ENCODE measurements around the gene MAML2.

Gene MAML2

DNA sequence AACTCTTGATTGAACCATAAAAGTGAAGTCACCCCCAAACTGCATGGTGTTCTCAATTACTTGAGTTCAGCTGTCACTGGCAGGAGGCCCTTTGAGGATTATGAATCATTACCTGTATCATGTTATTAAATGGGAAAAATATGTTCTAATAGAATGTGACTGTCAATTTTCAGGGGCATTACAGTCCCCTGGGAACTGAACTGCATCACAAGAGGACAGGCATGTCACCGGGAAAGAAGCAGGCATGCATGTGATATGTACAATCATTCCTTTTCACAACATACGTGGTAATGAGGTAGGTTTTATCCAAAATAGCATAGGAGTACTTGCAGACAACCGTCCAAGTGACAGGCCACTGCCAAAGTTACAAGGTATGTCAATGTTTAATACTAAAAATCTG is 165.8 kb downstream of the MAML2 start:
- no peak for DNase-seq

DNA sequence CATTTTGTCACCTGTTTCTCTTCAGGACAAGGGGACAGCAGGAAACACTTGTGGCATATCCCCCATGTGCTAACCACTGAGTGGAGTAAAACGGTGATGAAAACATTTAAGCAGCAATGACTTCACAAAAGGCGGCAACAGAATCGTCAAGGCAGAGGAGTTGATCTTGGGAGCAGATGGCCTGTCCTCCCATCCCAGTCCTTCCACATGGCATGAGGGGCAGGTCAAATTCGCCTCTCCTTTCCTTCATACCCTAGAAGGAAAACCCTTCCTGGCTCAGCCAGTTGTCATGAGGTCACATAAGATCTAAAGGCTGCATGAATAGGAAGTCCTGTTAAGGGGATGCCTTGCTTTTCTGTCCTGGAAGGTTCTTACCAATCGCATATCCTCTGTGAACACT is 169.1 kb downstream of the MAML2 start:
- no peak for DNase-seq

DNA sequence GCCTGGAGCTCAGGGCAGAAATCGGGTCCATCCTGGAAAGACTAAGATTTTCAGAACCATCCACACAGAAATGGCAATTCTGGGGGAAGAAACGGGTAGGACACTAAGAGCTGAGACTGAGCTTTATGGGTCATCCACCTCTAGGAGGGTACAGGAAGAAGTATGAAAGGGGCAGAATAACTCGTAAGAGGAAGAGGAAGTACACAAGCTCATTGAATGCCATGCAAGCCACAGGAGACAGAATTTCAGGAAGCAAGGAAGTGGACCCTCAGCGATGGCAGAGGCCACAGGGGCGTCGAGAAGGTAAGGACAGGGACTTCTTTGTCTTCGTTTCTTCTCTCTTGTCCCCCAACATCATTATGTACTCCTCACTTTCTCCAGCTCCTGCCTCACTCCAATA is 169.6 kb downstream of the MAML2 start:
- no peak for DNase-seq

DNA sequence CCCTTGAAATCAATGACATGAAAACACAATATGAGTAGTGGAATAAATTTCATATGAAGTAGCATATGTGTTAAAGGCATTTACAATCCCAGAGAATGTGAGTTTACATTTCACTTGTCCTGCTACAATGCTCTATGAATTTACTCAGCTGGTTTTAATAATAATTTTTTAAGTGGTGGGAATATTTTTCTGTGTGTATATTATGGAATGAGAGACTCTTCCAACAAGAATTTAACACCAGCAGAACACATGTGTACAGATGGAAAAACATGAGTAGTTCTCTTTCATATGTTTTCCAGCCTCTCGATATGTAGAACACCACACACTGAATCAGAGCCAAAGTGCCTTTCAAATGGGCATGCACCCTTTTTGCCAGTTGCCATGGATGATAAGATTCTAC is 170.4 kb downstream of the MAML2 start:
- no peak for DNase-seq

DNA sequence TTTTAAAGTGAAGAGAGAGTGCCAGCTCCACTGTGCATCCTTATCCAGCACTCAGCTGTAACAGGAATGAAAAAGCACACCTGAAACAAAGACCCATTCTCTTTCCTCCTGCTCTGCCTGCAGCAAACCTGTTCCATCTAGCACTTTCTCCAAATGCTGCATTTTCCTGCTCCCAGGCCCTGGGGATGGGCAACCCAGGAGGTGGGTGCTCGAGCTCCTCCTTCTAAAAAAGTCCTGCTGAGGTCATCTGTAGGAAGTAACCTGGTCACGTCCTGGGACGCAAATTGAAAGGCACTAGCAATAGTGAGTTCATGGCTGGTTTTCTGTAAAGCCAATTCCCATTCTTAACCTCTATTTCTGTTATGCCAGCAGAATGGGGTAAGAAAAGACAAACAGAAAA is 173.7 kb downstream of the MAML2 start:
- no peak for DNase-seq

DNA sequence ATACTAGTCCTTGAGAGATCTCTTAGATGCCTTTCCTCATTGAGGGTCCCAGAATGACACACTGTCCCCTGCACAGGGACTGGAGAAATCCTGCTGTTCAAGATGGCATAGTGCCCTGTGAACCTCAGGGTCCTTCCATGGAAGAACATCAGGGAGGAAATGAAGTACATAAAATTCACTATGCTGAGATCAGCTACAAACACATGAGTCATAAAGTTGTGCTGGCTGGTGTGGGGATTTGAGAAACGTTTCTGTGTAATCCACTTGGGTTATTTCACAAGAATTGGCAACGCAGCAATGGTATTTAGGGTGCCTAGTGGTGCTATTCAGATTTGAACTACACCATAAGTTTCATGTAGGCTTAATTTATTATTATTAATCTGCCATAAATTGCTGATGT is 174.4 kb downstream of the MAML2 start:
- DNase-seq = no peak

DNA sequence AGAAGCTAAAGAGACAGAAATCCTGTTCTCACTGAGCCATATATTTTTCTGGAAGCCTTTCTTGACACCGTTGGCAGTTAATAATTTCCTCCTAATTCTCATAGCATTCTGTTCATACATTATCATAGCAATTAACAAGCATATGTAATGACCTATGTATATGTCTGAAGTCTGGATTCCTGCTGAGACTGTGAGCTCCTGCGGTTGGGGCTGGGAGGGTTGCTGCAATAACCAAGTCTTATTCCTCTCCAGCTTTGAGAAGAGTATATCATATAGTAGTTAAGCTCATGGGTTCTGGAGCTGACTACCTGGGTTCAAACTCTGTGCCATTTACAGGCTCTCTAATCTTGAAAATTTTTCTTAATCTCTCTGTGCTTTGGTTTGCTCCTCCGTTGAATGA is 175.2 kb downstream of the MAML2 start:
- DNase-seq = no peak

DNA sequence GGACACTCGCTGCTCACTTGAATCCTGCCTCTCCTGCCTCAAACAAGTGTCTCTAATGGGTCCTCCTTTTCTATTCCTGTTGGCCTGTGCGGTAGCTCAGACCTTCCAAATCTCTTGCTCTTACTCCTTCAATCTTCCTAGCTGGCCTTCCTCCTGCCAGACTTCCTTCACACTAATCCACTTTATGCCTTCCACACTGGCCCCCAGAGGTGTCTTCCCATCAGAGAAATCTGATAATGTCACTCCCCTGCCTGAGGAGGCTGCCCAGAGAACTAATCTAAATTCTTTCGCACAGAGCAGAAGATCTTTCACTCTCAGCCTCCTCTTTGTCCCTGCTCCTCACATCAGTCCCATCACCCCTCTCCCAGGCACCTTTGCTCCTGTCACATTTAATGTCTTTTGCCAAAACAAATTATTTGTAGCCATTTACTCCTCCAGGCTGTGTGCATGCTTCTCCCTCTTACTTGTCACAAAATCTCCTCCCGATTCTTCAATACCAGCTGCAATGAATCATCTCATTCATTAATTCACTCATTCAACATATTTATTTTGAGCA is 175.7 kb downstream of the MAML2 start:
- DNase-seq = no peak

DNA sequence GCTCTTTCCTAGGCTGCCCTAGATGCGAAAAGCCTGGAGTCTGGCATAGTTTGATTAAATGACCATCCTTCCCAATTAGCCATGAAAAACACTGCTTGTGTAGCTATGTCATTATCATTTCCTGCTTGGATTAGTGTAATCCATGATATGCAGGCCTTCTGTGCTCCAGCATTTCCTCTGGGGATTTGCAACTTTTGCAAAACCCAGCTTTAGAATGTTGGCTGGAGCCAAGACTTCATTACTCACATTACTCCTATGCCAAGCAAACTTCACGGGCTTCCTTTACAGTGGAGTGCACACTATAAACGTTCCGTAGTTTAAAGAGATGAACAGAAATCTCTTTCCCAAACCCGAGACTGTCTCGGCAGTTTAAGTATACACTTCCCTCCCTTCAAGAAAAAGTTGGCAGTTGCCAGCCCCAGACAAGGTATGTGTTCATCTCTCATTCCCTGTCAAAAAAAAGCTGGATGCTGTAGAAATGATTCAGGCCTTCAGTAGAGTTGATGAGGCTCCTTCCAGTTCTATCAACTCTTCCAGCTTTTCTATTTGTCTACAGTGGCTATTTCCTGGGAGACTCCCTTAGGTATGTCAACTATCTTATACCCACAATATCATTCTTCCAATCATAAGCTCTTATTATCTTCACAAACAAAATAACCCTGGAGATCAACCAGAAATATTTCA is 180.0 kb downstream of the MAML2 start:
- no peak for DNase-seq

DNA sequence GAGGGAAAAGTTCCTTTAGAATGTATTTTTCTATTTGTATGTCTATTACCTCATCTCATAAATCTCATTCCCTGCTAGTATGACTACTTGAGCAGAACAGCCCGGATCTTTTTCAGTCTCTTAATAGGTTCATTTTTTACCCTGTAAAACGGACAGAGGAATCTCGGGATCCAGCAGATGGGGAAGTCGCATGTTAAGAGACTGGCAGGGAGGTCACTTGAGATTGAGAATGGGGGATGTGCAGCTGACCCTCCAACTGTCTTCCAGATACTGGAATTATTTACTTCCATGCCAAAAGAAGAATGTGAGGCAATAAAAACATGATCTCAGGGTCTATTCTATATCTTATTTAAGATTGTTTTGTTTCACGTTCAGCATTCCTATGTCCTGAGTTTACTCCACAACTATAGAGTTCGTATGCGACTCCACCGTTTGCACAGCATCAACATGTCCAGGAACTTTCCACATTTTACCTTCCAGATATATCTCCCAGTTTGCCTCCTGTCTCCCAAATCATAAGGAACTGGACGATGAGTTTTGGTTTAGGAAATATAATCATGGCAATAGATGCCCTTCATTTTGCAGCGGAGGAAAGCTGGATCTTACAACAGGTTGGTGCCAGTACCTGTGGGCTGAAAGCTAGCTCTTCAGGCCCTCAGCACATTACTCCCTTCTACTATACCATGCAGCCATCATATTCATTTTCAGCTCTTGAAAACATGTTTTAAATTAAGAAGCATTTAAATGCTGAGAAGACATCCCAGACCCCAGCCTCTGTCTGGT is 181.5 kb downstream of the MAML2 start:
- DNase-seq = no peak

DNA sequence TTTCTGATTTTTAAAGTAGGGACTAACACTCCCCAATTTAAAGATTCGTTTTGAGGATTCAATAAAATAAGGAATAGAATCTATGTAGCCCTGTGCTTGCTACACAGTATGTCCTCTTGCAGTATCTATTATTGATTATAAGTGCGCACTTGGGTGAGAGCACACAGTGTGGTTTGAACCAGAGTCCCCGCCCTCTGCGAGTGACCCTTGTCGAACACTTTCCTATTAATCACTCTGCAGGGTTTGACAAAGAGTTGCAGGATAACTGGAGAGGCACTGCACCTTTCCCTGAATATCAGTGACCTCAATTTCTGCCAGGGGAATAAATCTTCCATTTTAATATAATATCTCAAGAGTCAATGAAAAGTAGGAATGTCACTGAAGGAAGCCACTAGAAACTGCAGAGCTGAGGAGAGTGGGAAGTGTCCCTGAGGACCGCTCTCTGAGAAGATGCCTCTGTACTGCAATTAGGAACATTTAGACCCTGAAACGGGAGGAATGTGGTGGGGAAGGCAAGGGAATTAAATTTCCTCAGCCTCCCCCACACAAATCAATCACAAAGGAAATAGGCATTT is 182.2 kb downstream of the MAML2 start:
- DNase-seq = no peak

DNA sequence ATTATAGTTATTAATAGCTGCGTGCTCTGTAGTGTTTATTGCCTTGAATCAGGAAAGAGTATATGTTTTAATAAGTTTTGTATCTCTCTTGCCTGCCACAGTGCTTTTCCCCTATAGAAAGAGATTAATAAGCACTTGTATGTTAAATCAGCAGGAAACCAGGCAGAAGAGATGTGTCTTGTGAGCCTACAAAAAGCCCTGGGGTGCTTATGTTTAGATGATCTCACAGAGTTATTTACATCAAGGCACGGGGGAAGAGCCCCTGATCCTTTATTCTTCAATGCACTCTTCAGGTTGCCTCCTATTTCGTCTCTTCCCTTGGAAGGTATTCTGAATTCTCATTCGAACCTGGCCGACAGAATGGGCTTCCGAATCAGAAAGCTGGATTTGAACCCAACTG is 183.0 kb downstream of the MAML2 start:
- DNase-seq = no peak

DNA sequence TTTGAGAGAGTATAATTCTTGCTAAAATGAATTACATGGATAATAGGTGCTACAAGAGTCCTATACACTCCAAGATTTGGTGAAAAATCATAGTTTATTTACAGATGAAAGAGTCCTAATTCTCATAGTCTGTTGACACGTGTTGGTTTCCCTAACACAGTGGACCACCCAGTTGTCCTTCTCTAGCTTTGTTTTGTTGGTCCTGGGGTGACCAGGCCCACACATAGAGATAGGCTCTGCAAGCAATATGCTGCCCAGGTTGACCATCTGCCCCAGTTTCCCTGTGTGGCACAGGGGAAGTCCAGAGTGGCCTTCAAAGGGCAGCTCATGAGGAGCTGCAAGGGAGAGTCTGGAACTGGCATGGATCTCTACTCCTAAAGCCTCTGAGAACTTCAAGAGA is 184.9 kb downstream of the MAML2 start:
- no peak for DNase-seq

DNA sequence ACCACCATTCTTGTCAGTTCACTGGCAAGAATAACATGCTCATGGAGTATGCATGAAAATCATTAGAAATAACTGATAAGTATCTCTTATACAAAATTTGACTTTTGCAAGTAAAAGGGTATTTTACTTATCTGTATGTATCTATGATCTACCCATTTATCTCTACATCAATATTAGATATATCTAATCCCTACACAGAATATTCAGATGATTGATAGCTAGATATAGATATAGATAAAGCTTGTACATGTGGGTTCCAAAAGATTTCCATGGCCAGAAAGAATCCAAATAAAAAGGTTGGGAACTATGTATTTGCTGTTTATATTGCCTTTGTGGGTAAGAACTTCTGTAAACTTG is 185.5 kb downstream of the MAML2 start:
- DNase-seq = no peak

DNA sequence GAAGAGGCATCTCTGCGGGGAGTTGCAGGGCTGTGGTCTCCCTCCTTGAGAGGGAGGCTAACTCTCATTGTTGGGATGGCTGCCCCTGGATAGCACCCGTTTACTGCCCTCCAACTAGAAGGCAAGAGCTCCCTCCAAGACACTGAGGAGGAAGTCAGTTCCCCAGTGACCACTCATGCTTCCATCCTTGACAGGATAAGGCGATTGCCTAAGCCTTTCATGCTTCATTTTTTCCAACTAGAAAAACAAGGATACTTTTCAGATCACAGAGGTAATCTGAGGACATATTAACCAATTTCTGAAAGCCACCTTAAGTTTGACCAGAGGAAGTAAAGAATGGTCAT is 186.6 kb downstream of the MAML2 start:
- DNase-seq = no peak

DNA sequence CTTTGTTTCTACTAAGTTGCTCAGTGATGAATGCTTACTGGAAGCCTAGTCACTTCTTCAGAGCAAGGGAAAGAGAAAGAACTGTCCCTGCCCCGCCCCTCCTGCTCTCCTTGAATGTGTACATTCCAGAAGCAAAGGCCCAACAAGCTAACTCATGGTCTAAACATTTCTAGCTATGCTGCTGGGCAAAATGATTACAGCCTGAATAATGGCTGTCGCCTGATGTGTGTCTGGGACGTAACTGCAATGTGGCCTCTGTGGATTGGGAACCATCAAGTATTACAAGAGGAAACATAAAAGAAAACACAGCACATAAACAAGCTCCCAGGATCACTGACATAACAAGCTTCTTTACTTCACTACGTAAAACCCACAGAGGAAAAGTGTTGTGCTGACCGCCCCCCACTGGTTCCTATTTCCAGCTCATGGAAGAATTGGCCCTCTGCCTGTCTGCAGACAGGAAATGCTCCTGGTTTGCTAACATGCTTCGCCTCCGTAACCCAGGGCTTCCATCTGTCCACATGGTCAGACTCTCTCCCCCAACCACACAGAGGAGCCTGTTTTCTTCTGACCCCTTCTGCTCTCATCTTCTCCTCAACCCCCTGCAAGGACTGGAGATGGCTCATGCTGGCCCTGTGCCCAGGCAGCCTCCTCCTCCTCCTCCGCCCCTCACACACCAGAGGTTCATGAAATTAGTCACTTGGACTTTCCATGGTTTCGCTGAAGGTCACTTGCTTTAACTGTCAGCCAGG is 187.2 kb downstream of the MAML2 start:
- DNase-seq = no peak

DNA sequence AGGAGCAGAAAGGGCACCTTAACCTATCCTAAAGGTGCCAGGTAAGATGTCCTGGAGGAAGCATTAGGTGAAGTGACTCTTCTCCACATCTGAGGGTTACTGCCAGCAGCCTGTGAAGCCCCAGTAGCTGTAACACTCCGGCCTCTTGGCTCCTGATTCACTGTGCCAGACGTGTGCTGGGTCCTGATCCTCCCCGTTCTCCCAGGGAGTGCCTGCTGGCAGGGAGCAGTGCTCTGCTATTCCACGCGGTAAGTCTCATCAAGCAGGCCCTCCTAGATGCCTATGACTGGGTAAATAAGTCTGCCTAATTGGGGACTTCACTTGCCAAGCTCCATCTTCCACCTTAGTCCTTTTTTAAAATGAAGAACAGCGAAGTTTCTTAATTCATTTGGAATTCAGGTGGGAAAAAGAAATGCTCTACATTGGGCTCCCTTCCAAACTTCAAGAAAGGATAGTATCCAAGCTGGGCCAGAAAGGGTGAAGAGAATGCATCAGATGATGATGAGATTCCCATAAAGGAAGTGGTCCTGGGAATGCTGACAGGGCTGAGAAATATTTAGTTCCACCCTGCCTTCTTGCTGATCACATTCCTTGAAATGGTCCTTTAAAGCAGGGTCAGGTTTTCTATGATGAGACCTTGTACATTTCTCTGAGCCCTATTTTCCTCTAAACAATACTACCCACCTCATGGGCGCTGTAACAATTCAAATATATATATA is 188.0 kb downstream of the MAML2 start:
- no peak for DNase-seq

DNA sequence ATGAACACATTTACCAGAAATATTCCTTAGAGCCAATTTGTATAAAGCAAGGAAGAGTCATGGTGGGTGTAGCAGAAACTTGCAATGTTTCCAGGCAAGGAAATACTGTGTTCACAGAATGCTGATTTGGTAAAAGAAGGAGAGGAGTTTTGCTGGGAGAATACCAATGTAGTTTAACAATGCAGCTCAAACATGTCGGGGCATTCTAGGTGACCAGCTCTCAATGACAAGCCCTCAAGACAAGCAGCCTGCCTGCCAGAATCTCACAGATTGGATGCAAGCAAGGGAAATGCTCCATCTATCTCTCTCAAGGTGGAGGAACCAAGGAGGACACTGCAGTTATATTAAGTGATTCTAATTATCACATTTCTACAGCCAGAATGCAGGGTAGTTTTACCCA is 190.4 kb downstream of the MAML2 start:
- no peak for DNase-seq

DNA sequence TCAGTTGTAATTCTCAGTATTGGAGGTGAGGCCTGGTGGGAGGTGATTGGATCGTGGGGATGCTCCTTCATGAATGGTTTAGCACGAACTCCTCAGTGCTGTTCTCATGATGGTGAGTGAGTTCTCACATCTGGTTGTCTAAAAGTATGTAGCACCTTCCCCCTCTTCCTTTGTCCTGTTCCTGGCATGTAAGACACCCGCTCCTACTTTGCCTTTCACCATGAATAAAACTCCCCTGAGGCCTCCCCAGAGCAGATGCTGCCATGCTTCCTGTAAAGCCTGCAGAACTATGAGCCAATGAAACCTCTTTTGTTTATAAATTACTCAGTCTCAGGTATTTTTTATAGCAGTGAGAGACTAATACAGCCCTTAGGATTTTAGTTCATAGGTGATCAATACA is 191.5 kb downstream of the MAML2 start:
- DNase-seq = no peak

DNA sequence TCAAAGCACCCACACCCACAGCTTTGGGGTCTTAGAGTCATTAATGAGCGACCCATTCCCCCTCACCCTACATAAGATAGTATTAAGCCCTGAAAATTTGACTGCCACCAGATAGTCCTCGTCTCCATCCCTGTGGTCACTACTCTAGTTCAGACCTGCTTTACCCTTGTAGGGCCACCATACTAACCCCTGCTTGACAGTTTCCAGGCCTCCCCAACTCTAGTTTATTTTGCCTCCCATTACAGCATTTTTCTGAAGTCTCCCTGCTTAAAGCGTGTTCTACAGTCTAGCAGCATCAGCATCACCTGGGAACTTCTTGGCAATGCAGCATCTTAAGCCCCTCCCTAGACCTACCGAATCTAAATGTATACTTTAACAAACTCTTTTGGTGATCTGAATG is 192.4 kb downstream of the MAML2 start:
- no peak for DNase-seq

DNA sequence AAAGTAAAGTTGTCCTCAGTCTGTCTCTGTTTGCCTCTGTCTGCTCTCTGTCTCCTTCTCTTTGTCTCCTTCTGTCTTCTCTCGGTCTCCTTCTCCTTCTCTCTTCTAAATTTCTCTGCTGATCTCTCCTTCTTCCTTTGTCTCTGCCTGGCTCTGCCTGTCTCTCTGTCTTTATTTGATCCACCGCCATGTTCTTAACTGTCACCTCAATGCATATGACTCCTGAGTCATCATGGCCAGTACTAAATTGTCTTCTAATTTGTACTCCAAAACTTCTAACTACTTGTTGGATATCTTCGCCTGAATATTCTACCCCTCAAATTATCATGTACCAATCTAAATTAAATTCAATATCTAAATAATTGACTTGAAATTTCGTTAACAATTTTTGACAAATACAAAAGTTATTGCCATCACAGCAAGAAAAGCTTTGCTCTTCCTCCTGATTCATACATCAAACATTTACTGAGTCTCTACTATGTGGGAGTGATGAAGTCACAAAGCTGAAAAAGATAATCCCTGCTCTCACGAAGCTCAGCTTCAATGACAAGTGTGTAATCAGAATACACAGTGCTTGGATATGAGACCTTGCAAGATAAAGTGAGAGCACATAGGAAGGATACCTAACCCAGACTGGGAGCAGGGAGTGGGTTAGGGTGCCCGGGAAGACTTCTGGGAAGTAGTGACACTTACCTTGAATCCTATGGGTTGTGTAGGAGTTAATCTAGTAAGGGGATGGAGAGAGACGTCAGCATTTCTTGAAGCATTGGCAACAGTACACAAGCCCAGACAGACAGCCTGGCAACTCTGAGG is 193.0 kb downstream of the MAML2 start:
- no peak for DNase-seq

DNA sequence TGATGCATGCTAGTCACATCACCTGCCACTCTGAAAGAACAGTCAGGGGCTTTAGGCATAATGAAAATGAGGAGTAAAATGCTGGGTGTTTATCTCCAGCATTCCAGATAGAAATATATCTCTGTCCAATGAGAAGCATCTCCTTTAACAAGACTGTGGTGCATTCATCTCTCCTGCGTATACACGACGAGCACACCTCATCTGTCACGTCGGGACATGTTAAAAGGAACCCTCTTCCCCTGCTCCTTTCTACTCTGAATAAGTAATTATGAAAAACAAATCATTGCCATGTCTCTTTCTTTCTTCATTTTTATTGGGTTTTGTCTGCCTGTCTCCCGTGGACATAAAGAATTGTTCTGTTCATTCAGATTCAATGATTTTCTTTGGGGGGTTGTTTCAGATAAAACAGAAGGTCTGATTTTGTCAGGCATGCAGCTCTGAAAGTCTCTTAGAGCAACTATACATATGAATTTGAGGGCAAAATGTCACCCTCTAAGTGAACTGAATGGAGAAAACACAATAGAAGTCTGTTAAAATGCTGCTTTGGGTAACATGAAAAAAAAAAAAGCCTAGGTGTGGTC is 195.0 kb downstream of the MAML2 start:
- no peak for DNase-seq

All from NCI-H2029 treated with DMSO at 0.1 percent for 48 hours (cell line).